ENCODE data around the gene ATRX. TPM values are rescaled to one million over a fixed set of nuclear protein-coding genes. Genes with fewer than 3 reads are reported as not detected.

The ATRX gene
- total and polyA plus RNA-seq, 2 experiments from 2014 or later, result 162 to 179 TPM

GRCh38 chrX:77694491-77694890, 91.5 kb downstream of the ATRX start:
- Histone ChIP-seq H3K27me3 (ENCODE audit: insufficient read depth) (no peaks in the 10 kb centered on the region), H3F3A (replicated peaks; ENCODE audit: low read depth) (no peaks in the 10 kb centered on the region), H3K36me3 (ENCODE audit: insufficient read depth) (no peaks in the 10 kb centered on the region; the same call in 1 of the 2 replicates), H3K9me2 (ENCODE audit: insufficient read depth) (no peaks in the 10 kb centered on the region), H2AFZ (no peak overlapping the region), H3K4me2 (no peak overlapping the region), H3K27ac (ENCODE audit: low read depth) (no peak overlapping the region), H3K4me3 (no peak overlapping the region), H3K79me2 (replicated peaks; ENCODE audit: insufficient read depth) (peaks cover 17% of the 10 kb centered on the region), H4K20me1 (replicated peaks; ENCODE audit: insufficient read depth) (no peaks in the 10 kb centered on the region; the same call in none of the 2 replicates), H3K4me1 (ENCODE audit: insufficient read depth) (no peaks in the 10 kb centered on the region)
- ATAC-seq (no peak), DNase-seq (ENCODE audit: low spot score) (no peak)
- Mint-ChIP-seq H3K4me3 (no peak overlapping the region), H3K27me3 (ENCODE audit: insufficient read depth, low read depth, poor library complexity) (peaks cover under 1% of the 10 kb centered on the region), H3K36me3 (ENCODE audit: low read depth) (peaks cover 14% of the 10 kb centered on the region; the same call in 1 of the 3 replicates), H3K4me1 (no peaks in the 10 kb centered on the region), H3K9me3 (no peaks in the 10 kb centered on the region), H3K27ac (no peak overlapping the region)
- no peak for TF ChIP-seq POLR2AphosphoS5 (IDR thresholded peaks at IDR 0.05; ENCODE audit: low read depth)
- no peak for TF ChIP-seq NANOG (IDR thresholded peaks at IDR 0.05; ENCODE audit: borderline replicate concordance)
- no peak for TF ChIP-seq CTCF (conservative IDR thresholded peaks at IDR 0.05; ENCODE audit: low read depth in 2 of 2)
- TF ChIP-seq ZNF462 (CRISPR knock-in tag; IDR thresholded peaks at IDR 0.05), result no peak

All from GM23338 (cell line).